ENCODE data around the gene HMBS. TPM values are rescaled to one million over a fixed set of nuclear protein-coding genes. Genes with fewer than 3 reads are reported as not detected.
"Not testable (repeated sequence)": the region's sequence is repeated elsewhere in the genome, so short reads cannot be mapped to it uniquely, and the experiment has no call there.

Gene HMBS
- polyA plus RNA-seq (ENCODE audit: insufficient read length in 4 of 4): 10 to 100 TPM; 25.9 to 28.6 (median 26.4) TPM

GRCh38 chr11:119084663-119085436 is at the start of gene HMBS:
Gene HMBS, plus strand, starts transcription at chr11:119084881. Its CDS starts 153 bp downstream, at chr11:119085034.
- peak; percentile 87 to 97 (median 91) for DNase-seq (ENCODE audit: low read depth in 4 of 4, low spot score in 3 of 4)

GRCh38 chr11:119038884-119039283 is 45.8 kb upstream of the HMBS start:
- DNase-seq (ENCODE audit: low read depth in 4 of 4, low spot score in 3 of 4): no peak

GRCh38 chr11:119039471-119039870 is 45.2 kb upstream of the HMBS start:
- DNase-seq (ENCODE audit: low read depth in 4 of 4, low spot score in 3 of 4): not testable (repeated sequence)

- DNase-seq (ENCODE audit: low read depth in 4 of 4, low spot score in 3 of 4): no peak
These were observed 42.7 kb upstream of the HMBS start for GRCh38 chr11:119041821-119042514.

GRCh38 chr11:119042927-119043326 is 41.8 kb upstream of the HMBS start:
- no peak for DNase-seq (ENCODE audit: low read depth in 4 of 4, low spot score in 3 of 4)

- DNase-seq (ENCODE audit: low read depth in 4 of 4, low spot score in 3 of 4): no peak
These were observed 40.0 kb upstream of the HMBS start for GRCh38 chr11:119044708-119045107.

GRCh38 chr11:119046489-119046888 is 38.2 kb upstream of the HMBS start:
- DNase-seq (ENCODE audit: low read depth in 4 of 4, low spot score in 3 of 4): no peak

- DNase-seq (ENCODE audit: low read depth in 4 of 4, low spot score in 3 of 4): no peak
These were observed 37.5 kb upstream of the HMBS start for GRCh38 chr11:119047205-119047604.

- DNase-seq (ENCODE audit: low read depth in 4 of 4, low spot score in 3 of 4): no peak
These were observed 36.0 kb upstream of the HMBS start for GRCh38 chr11:119048644-119049043.

GRCh38 chr11:119049081-119049480 is 35.6 kb upstream of the HMBS start:
- DNase-seq (ENCODE audit: low read depth in 4 of 4, low spot score in 3 of 4): no peak

- no peak for DNase-seq (ENCODE audit: low read depth in 4 of 4, low spot score in 3 of 4)
These were observed 33.1 kb upstream of the HMBS start for GRCh38 chr11:119051440-119052162.

- no peak for DNase-seq (ENCODE audit: low read depth in 4 of 4, low spot score in 3 of 4)
These were observed 32.4 kb upstream of the HMBS start for GRCh38 chr11:119052163-119052814.

GRCh38 chr11:119054418-119054817 is 30.3 kb upstream of the HMBS start:
- DNase-seq (ENCODE audit: low read depth in 4 of 4, low spot score in 3 of 4): no peak

GRCh38 chr11:119055901-119056300 is 28.8 kb upstream of the HMBS start:
- no peak for DNase-seq (ENCODE audit: low read depth in 4 of 4, low spot score in 3 of 4)

- DNase-seq (ENCODE audit: low read depth in 4 of 4, low spot score in 3 of 4): no peak
These were observed 28.2 kb upstream of the HMBS start for GRCh38 chr11:119056421-119056999.

- peak; percentile 90 to 94 (median 92) for DNase-seq (ENCODE audit: low read depth in 4 of 4, low spot score in 3 of 4)
These were observed 27.5 kb upstream of the HMBS start, which contains the start of gene HYOU1 for GRCh38 chr11:119057000-119057769. Gene HYOU1, minus strand, starts transcription at chr11:119057205. Its CDS starts 1,045 bp downstream, at chr11:119056160.

- DNase-seq (ENCODE audit: low read depth in 4 of 4, low spot score in 3 of 4): not testable (repeated sequence)
These were observed 25.6 kb upstream of the HMBS start for GRCh38 chr11:119059128-119059527.

GRCh38 chr11:119061256-119061655 is 23.4 kb upstream of the HMBS start:
- DNase-seq (ENCODE audit: low read depth in 4 of 4, low spot score in 3 of 4): no peak

GRCh38 chr11:119062779-119063178 is 21.9 kb upstream of the HMBS start:
- DNase-seq (ENCODE audit: low read depth in 4 of 4, low spot score in 3 of 4): no peak

Measured in right renal pelvis (tissue), 4 donors.